ENCODE data around the gene ADGRL2.
A peak's percentile ranks its signal among the peaks of the same experiment; 100 is the strongest.

Gene ADGRL2

DNA sequence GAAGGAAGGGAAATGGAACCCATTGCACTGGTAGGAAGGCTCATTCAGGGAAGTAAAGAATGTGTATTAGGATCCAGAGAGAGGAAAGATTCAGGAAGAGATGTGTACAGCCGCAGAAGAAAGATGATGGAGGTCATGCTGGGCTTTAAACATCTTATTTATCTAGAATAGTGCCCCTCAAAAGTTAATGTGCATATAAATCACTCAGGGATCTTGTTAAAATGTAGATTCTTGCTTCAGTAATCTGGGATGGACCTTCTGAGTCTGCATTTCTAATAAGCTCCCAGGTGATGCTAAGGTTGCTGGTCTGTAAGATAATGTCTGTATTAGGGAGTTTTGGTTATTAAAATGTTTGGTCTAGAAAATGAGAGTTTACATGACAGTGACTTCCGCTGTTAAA is 46.3 kb downstream of the ADGRL2 start:
- H3K4me1 ChIP-seq (ENCODE audit: insufficient read depth, insufficient read length), result no peaks in the 10 kb centered on the region
- H3K27me3 ChIP-seq (ENCODE audit: insufficient read depth, insufficient read length), result no peaks in the 10 kb centered on the region
- no peaks in the 10 kb centered on the region for H3K9me3 ChIP-seq (ENCODE audit: insufficient read depth, low read length)
- TF ChIP-seq SUZ12 (IDR thresholded peaks at IDR 0.05; ENCODE audit: extremely low read depth, insufficient read depth, insufficient read length) (no peak), YY1 (IDR thresholded peaks at IDR 0.05; ENCODE audit: insufficient read depth, insufficient read length) (no peak), ZNF274 (IDR thresholded peaks at IDR 0.05; ENCODE audit: low read depth, low read length) (no peak)
- no peak for DNase-seq (ENCODE audit: low read depth, low spot score)
- no peak overlapping the region for H3K4me3 ChIP-seq (ENCODE audit: insufficient read length, low read depth)
- H3K36me3 ChIP-seq (ENCODE audit: insufficient read depth, insufficient read length, low read length), result peaks cover 32% of the 10 kb centered on the region
- no peak overlapping the region for H3K9ac ChIP-seq (ENCODE audit: insufficient read length, low read depth)

GRCh38 chr1:81848880-81849682 is 48.3 kb downstream of the ADGRL2 start:
- peak; percentile 35 for DNase-seq (ENCODE audit: low read depth, low spot score)
- H3K9ac ChIP-seq (ENCODE audit: insufficient read length, low read depth), result no peak overlapping the region

GRCh38 chr1:81850031-81850430 is 49.3 kb downstream of the ADGRL2 start:
- Histone ChIP-seq H3K9ac (ENCODE audit: insufficient read length, low read depth) (no peak overlapping the region), H3K27me3 (ENCODE audit: insufficient read depth, insufficient read length) (no peaks in the 10 kb centered on the region), H3K36me3 (ENCODE audit: insufficient read depth, insufficient read length, low read length) (peaks cover 17% of the 10 kb centered on the region), H3K9me3 (ENCODE audit: insufficient read depth, low read length) (no peaks in the 10 kb centered on the region), H3K4me3 (ENCODE audit: insufficient read length, low read depth) (no peak overlapping the region), H3K4me1 (ENCODE audit: insufficient read depth, insufficient read length) (no peaks in the 10 kb centered on the region)
- TF ChIP-seq ZNF274 (IDR thresholded peaks at IDR 0.05; ENCODE audit: low read depth, low read length), result no peak
- no peak for TF ChIP-seq SUZ12 (IDR thresholded peaks at IDR 0.05; ENCODE audit: extremely low read depth, insufficient read depth, insufficient read length)
- no peak for TF ChIP-seq YY1 (IDR thresholded peaks at IDR 0.05; ENCODE audit: insufficient read depth, insufficient read length)
- no peak for DNase-seq (ENCODE audit: low read depth, low spot score)

More at GRCh38 chr1:81848880-81849682, 48.3 kb downstream of the ADGRL2 start:
- Histone ChIP-seq H3K4me1 (ENCODE audit: insufficient read depth, insufficient read length) (no peaks in the 10 kb centered on the region), H3K9me3 (ENCODE audit: insufficient read depth, low read length) (no peaks in the 10 kb centered on the region), H3K27me3 (ENCODE audit: insufficient read depth, insufficient read length) (no peaks in the 10 kb centered on the region), H3K36me3 (ENCODE audit: insufficient read depth, insufficient read length, low read length) (peaks cover 26% of the 10 kb centered on the region), H3K4me3 (ENCODE audit: insufficient read length, low read depth) (no peak overlapping the region)
- no peak for TF ChIP-seq YY1 (IDR thresholded peaks at IDR 0.05; ENCODE audit: insufficient read depth, insufficient read length)
- no peak for TF ChIP-seq ZNF274 (IDR thresholded peaks at IDR 0.05; ENCODE audit: low read depth, low read length)
- no peak for TF ChIP-seq SUZ12 (IDR thresholded peaks at IDR 0.05; ENCODE audit: extremely low read depth, insufficient read depth, insufficient read length)

GRCh38 chr1:81850495-81850894 is 49.8 kb downstream of the ADGRL2 start:
- H3K27me3 ChIP-seq (ENCODE audit: insufficient read depth, insufficient read length), result no peaks in the 10 kb centered on the region
- TF ChIP-seq YY1 (IDR thresholded peaks at IDR 0.05; ENCODE audit: insufficient read depth, insufficient read length) (no peak), ZNF274 (IDR thresholded peaks at IDR 0.05; ENCODE audit: low read depth, low read length) (no peak), SUZ12 (IDR thresholded peaks at IDR 0.05; ENCODE audit: extremely low read depth, insufficient read depth, insufficient read length) (no peak)
- no peaks in the 10 kb centered on the region for H3K9me3 ChIP-seq (ENCODE audit: insufficient read depth, low read length)
- no peak overlapping the region for H3K4me3 ChIP-seq (ENCODE audit: insufficient read length, low read depth)
- no peak for DNase-seq (ENCODE audit: low read depth, low spot score)
- H3K36me3 ChIP-seq (ENCODE audit: insufficient read depth, insufficient read length, low read length), result peaks cover 17% of the 10 kb centered on the region
- no peak overlapping the region for H3K9ac ChIP-seq (ENCODE audit: insufficient read length, low read depth)
- H3K4me1 ChIP-seq (ENCODE audit: insufficient read depth, insufficient read length), result no peaks in the 10 kb centered on the region

- Histone ChIP-seq H3K4me3 (ENCODE audit: insufficient read length, low read depth) (no peak overlapping the region), H3K9me3 (ENCODE audit: insufficient read depth, low read length) (no peaks in the 10 kb centered on the region), H3K36me3 (ENCODE audit: insufficient read depth, insufficient read length, low read length) (peaks cover 17% of the 10 kb centered on the region), H3K4me1 (ENCODE audit: insufficient read depth, insufficient read length) (no peaks in the 10 kb centered on the region), H3K9ac (ENCODE audit: insufficient read length, low read depth) (no peak overlapping the region), H3K27me3 (ENCODE audit: insufficient read depth, insufficient read length) (no peaks in the 10 kb centered on the region)
- no peak for DNase-seq (ENCODE audit: low read depth, low spot score)
- TF ChIP-seq YY1 (IDR thresholded peaks at IDR 0.05; ENCODE audit: insufficient read depth, insufficient read length) (no peak), ZNF274 (IDR thresholded peaks at IDR 0.05; ENCODE audit: low read depth, low read length) (no peak), SUZ12 (IDR thresholded peaks at IDR 0.05; ENCODE audit: extremely low read depth, insufficient read depth, insufficient read length) (no peak)
Observed at GRCh38 chr1:81851217-81851616, 50.5 kb downstream of the ADGRL2 start.

GRCh38 chr1:81852961-81853360 is 52.2 kb downstream of the ADGRL2 start:
- H3K4me3 ChIP-seq (ENCODE audit: insufficient read length, low read depth), result no peak overlapping the region
- DNase-seq (ENCODE audit: low read depth, low spot score), result no peak
- TF ChIP-seq ZNF274 (IDR thresholded peaks at IDR 0.05; ENCODE audit: low read depth, low read length) (no peak), SUZ12 (IDR thresholded peaks at IDR 0.05; ENCODE audit: extremely low read depth, insufficient read depth, insufficient read length) (no peak), YY1 (IDR thresholded peaks at IDR 0.05; ENCODE audit: insufficient read depth, insufficient read length) (no peak)
- no peaks in the 10 kb centered on the region for H3K27me3 ChIP-seq (ENCODE audit: insufficient read depth, insufficient read length)
- peaks cover 13% of the 10 kb centered on the region for H3K36me3 ChIP-seq (ENCODE audit: insufficient read depth, insufficient read length, low read length)
- H3K9ac ChIP-seq (ENCODE audit: insufficient read length, low read depth), result no peak overlapping the region
- no peaks in the 10 kb centered on the region for H3K4me1 ChIP-seq (ENCODE audit: insufficient read depth, insufficient read length)
- no peaks in the 10 kb centered on the region for H3K9me3 ChIP-seq (ENCODE audit: insufficient read depth, low read length)

GRCh38 chr1:81867235-81867634 is 66.5 kb downstream of the ADGRL2 start:
- no peaks in the 10 kb centered on the region for H3K4me1 ChIP-seq (ENCODE audit: insufficient read depth, insufficient read length)
- H3K36me3 ChIP-seq (ENCODE audit: insufficient read depth, insufficient read length, low read length), result peaks cover 10% of the 10 kb centered on the region
- H3K9ac ChIP-seq (ENCODE audit: insufficient read length, low read depth), result no peak overlapping the region
- DNase-seq (ENCODE audit: low read depth, low spot score), result no peak
- no peaks in the 10 kb centered on the region for H3K9me3 ChIP-seq (ENCODE audit: insufficient read depth, low read length)
- H3K4me3 ChIP-seq (ENCODE audit: insufficient read length, low read depth), result no peak overlapping the region
- TF ChIP-seq ZNF274 (IDR thresholded peaks at IDR 0.05; ENCODE audit: low read depth, low read length), result no peak
- TF ChIP-seq SUZ12 (IDR thresholded peaks at IDR 0.05; ENCODE audit: extremely low read depth, insufficient read depth, insufficient read length), result no peak
- no peak for TF ChIP-seq YY1 (IDR thresholded peaks at IDR 0.05; ENCODE audit: insufficient read depth, insufficient read length)
- no peaks in the 10 kb centered on the region for H3K27me3 ChIP-seq (ENCODE audit: insufficient read depth, insufficient read length)

Measured in NT2/D1 (cell line).